NCI-H524 treated with DMSO at 0.1 percent for 48 hours (cell line): Measurements from ENCODE around the gene EPB41L4A.

Source experiments
- DNase-seq: peaks from one replicate; lab custom pipeline; 2025; lab: John Stamatoyannopoulos, UW

The EPB41L4A gene

GRCh38 chr5:112156211-112156610 lies 262.9 kb downstream of the EPB41L4A start:
- no peak for DNase-seq

- no peak for DNase-seq
Measured at GRCh38 chr5:112154940-112155686, 264.0 kb downstream of the EPB41L4A start.

- DNase-seq: no peak
Measured at GRCh38 chr5:112149727-112150126, 269.4 kb downstream of the EPB41L4A start.

GRCh38 chr5:112146323-112147226 lies 272.5 kb downstream of the EPB41L4A start:
- DNase-seq: peak; percentile 33

GRCh38 chr5:112143690-112144089 lies 275.4 kb downstream of the EPB41L4A start:
- no peak for DNase-seq

GRCh38 chr5:112142769-112143270 lies 276.3 kb downstream of the EPB41L4A start:
- no peak for DNase-seq

- DNase-seq: no peak
Measured at GRCh38 chr5:112141582-112141981, 277.5 kb downstream of the EPB41L4A start.

- DNase-seq: no peak
Measured at GRCh38 chr5:112138526-112138925, 280.6 kb downstream of the EPB41L4A start.

GRCh38 chr5:112136773-112137172 lies 282.3 kb downstream of the EPB41L4A start:
- DNase-seq: no peak

- DNase-seq: no peak
Measured at GRCh38 chr5:112127861-112128260, 291.2 kb downstream of the EPB41L4A start.

GRCh38 chr5:112126982-112127381 lies 292.1 kb downstream of the EPB41L4A start:
- no peak for DNase-seq

- peak; percentile 58 for DNase-seq
Measured at GRCh38 chr5:112125903-112126302, 293.2 kb downstream of the EPB41L4A start.

- DNase-seq: no peak
Measured at GRCh38 chr5:112124788-112125187, 294.3 kb downstream of the EPB41L4A start.

- DNase-seq: no peak
Measured at GRCh38 chr5:112123086-112123485, 296.0 kb downstream of the EPB41L4A start.

- no peak for DNase-seq
Measured at GRCh38 chr5:112122353-112122752, 296.7 kb downstream of the EPB41L4A start.

- no peak for DNase-seq
Measured at GRCh38 chr5:112121258-112121657, 297.8 kb downstream of the EPB41L4A start.

GRCh38 chr5:112119969-112120368 lies 299.1 kb downstream of the EPB41L4A start:
- no peak for DNase-seq

- no peak for DNase-seq
Measured at GRCh38 chr5:112119508-112119907, 299.6 kb downstream of the EPB41L4A start.

- no peak for DNase-seq
Measured at GRCh38 chr5:112117551-112117950, 301.5 kb downstream of the EPB41L4A start.

- no peak for DNase-seq
Measured at GRCh38 chr5:112116371-112116770, 302.7 kb downstream of the EPB41L4A start.

GRCh38 chr5:112113565-112113964 lies 305.5 kb downstream of the EPB41L4A start:
- no peak for DNase-seq
